HG02938 (cell line): ENCODE measurements around the gene ZBTB33.

ENCODE experiments used
- ATAC-seq: cut with Tn5 transposase; IDR thresholded peaks from one replicate; pipeline ENCODE4 v1.9.1; 2021; ENCODE audit warnings: mild to moderate bottlenecking, moderate library complexity; ENCODE audit not compliant: unreplicated experiment

Gene ZBTB33

GRCh38 chrX:120250522-120251271 lies at the start of gene ZBTB33:
TSS of gene ZBTB33 (plus strand) at chrX:120250812. CDS start at chrX:120253416, 2,604 bp downstream.
- ATAC-seq, result peak; percentile 90

- no peak for ATAC-seq
These were observed 49.8 kb upstream of the ZBTB33 start for GRCh38 chrX:120200851-120201250.

DNA sequence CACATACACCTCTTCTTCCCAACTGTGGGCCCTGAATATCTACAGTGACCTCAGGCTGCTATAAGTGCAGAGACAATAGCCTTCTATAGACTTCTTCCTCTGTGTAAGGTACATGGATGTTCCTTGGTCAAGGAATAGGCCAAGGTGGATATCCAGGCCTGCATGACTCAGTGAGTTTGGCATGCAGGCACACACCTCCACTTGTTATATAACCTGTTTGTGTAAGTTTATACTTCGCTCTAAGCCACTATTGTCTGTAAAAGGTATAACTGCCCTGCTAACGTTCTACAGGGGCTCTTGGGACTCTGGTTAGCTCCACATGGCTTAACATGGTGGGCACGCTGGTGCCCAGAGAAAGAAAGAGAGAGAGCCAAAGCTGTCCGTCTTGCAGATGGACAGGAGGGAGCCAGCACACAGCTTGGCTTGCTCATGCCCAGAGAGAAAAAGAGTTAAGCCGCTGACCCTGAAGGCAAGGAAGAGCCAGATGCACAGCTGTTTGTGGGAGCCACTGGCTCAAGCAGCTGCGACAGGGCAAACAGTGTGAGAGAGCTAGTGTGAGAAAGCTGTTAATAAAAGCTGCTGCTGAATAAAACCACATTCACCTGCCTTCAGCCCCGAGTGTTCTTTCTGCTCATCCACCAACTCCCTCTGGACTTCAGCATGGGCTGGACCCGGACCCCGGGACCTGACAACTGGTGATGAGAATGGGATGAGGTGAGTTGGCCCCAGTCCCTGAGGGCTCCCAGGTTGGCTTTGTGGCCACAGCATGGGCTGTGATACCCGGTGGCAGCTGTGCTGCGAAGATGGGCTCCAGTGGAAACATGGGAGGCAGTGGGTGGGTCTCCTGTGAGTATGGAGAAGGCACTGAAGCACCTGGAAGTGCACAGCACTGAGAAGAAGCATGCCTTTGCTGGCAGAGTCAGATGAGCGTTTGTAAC lies 44.5 kb upstream of the ZBTB33 start:
- ATAC-seq, result no peak

GRCh38 chrX:120207009-120207605 lies 43.5 kb upstream of the ZBTB33 start:
- ATAC-seq, result no peak

GRCh38 chrX:120213438-120214265 lies 37.0 kb upstream of the ZBTB33 start:
- peak; percentile 68 for ATAC-seq

- no peak for ATAC-seq
These were observed 27.2 kb upstream of the ZBTB33 start for GRCh38 chrX:120223374-120223773.

DNA sequence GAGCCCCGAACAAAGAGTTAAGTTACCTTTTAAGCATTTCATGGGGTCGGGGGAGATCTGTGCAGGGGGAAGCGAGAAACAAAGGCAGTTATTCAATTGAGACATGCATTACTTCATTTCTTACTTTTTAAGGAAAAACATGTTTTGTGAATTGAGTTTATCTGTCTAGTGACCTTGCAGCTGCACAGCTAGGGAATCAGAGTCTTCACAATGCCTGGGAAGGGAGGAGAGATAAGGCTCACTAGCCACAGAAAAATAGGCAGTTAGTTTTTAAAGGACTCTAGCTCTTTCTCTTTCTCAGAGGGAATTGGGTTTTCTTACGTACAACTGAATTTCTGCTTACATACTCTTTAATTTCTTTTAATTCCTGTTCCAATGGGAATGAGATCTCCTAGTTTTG lies 26.2 kb upstream of the ZBTB33 start:
- ATAC-seq, result no peak

- ATAC-seq, result no peak
These were observed 22.3 kb upstream of the ZBTB33 start for GRCh38 chrX:120228187-120228908.

DNA sequence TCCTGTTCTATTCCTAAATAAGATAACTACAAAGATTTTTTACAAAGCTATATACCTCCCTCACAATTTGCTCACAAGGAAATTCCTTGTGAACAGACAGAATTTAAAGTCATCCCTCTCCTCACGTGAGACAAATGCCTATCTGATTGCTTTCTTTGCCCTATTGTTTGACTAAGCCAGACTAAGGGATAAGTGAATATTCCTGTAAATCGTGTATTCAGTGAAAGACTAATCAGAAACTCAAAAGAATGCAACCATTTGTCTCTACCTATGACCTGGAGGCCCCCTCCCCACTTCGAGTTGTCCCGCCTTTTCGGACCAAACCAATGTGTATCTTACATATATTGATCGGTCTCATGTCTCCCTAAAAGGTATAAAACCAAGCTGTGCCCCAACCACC lies 15.3 kb upstream of the ZBTB33 start:
- no peak for ATAC-seq

DNA sequence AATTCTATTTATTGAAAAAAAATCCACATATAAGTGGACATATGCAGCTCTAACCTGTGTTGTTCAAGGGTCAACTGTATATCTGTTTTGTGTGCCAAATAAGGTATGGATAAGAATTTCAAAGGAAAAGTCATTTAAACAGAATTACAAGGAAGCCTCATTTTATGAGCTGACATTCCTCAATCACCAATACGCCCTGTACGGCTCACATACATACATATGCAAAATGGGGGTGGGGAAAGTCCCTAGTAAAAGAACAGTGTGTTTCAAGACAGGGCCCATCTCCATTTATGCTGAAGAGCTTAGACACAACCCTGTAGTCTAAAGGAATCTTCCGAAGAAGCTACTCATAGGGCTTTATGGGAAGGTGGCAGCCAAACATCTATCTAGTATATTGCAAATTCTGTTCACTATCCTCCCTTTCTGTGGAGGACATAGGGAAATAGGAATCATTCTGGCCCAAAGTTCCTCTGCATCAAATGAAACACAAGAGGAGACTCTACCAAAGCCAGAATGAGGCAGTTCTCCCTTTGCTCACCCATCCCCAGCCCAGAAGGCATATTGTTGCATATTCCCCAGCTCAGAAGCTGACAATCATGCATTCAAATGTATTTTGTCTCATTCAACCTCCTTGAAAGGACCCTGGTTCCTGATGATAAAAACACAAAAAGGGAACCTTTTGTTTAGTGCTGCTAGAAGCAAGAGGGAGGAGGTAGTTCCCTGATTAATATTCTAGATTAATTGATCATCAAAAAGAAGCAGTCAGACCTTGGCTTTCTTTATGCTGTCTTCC lies 13.7 kb upstream of the ZBTB33 start:
- ATAC-seq, result no peak

- no peak for ATAC-seq
These were observed 11.7 kb upstream of the ZBTB33 start for GRCh38 chrX:120238933-120239332.

GRCh38 chrX:120242813-120243212 lies 7.8 kb upstream of the ZBTB33 start:
- ATAC-seq, result no peak

DNA sequence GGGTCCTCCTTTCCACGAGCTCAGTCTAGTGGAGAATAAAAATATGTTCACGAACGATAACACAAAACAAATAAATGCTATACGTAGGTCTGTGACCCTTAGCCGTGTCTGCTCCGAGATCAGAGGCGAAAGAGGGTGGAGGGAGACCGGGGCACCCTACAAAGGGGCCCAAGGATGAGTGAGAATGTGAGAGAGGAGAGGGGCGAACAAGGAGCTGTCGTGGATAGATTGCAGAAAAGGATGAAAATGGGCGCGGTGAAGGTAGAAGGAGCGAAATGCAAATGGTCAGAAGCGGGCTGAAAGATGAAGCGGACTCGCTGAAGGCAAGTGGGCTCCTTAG lies 6.2 kb upstream of the ZBTB33 start:
- ATAC-seq, result peak; percentile 19

- ATAC-seq, result peak; percentile 70
These were observed 5.7 kb upstream of the ZBTB33 start for GRCh38 chrX:120244735-120245498.

GRCh38 chrX:120251471-120252011 lies 929 bp downstream of the ZBTB33 start:
- ATAC-seq, result no peak

- no peak for ATAC-seq
These were observed 3.2 kb downstream of the ZBTB33 start for GRCh38 chrX:120253784-120254183.

- ATAC-seq, result no peak
These were observed 9.8 kb downstream of the ZBTB33 start for GRCh38 chrX:120260369-120260768.
